Stimulated activated CD8-positive, alpha-beta memory T cell treated with anti-CD3 and anti-CD28 coated beads, Interleukin-15, amount 100 ng/mL, for 1 hour (primary cell): ENCODE measurements around the gene LRCH3.

Experiments
- DNase-seq: peaks from one replicate; pipeline ENCODE4 v3.0.0-alpha.2; 2020; ENCODE audit warnings: low read depth

The LRCH3 gene

GRCh38 chr3:197791113-197791891, at the start of gene LRCH3:
Gene LRCH3, plus strand, starts transcription at chr3:197791254. Its CDS starts 25 bp downstream, at chr3:197791279.
- peak; percentile 66 for DNase-seq

- no peak for DNase-seq
These were observed 48.3 kb upstream of the LRCH3 start for GRCh38 chr3:197742787-197743186.

- DNase-seq, result no peak
These were observed 44.8 kb upstream of the LRCH3 start for GRCh38 chr3:197746209-197746608.

GRCh38 chr3:197746801-197747237, 44.2 kb upstream of the LRCH3 start:
- no peak for DNase-seq

- no peak for DNase-seq
These were observed 42.3 kb upstream of the LRCH3 start for GRCh38 chr3:197748597-197749314.

- no peak for DNase-seq
These were observed 41.8 kb upstream of the LRCH3 start for GRCh38 chr3:197749315-197749600.

- DNase-seq, result peak; percentile 71
These were observed 41.3 kb upstream of the LRCH3 start, which contains the start of gene FYTTD1 for GRCh38 chr3:197749601-197750395. Gene FYTTD1, plus strand, starts transcription at chr3:197749883. Its CDS starts 89 bp downstream, at chr3:197749972.

- peak; percentile 22 for DNase-seq
These were observed 40.6 kb upstream of the LRCH3 start for GRCh38 chr3:197750396-197750831.

- DNase-seq, result no peak
These were observed 40.0 kb upstream of the LRCH3 start for GRCh38 chr3:197750858-197751737.

GRCh38 chr3:197752107-197752506, 38.9 kb upstream of the LRCH3 start:
- no peak for DNase-seq

- DNase-seq, result no peak
These were observed 37.8 kb upstream of the LRCH3 start for GRCh38 chr3:197753263-197753662.

- no peak for DNase-seq
These were observed 34.4 kb upstream of the LRCH3 start for GRCh38 chr3:197756704-197757103.

GRCh38 chr3:197758512-197758911, 32.5 kb upstream of the LRCH3 start:
- DNase-seq, result no peak

- no peak for DNase-seq
These were observed 29.3 kb upstream of the LRCH3 start for GRCh38 chr3:197761784-197762183.

GRCh38 chr3:197775317-197775716, 15.7 kb upstream of the LRCH3 start:
- no peak for DNase-seq

GRCh38 chr3:197782230-197782629, 8.8 kb upstream of the LRCH3 start:
- DNase-seq, result no peak

- DNase-seq, result no peak
These were observed 7.0 kb upstream of the LRCH3 start for GRCh38 chr3:197784019-197784585.

GRCh38 chr3:197787412-197787811, 3.6 kb upstream of the LRCH3 start:
- DNase-seq, result no peak

- DNase-seq, result no peak
These were observed 1.7 kb upstream of the LRCH3 start for GRCh38 chr3:197789309-197789708.

- no peak for DNase-seq
These were observed 1.0 kb upstream of the LRCH3 start for GRCh38 chr3:197790033-197790432.
